K562 (cell line): Measurements from ENCODE around the gene SLC6A13. TPM values are rescaled to one million over a fixed set of nuclear protein-coding genes. Genes with fewer than 3 reads are reported as not detected.

Experiments
- ATAC-seq: fragments of 200-7000 bp; cut with Tn5 transposase; 3 replicates; pipeline ENCODE4 v1.9.1; 2020; ENCODE audit warnings: moderate library complexity
- BruUV-seq: library from RNA; stranded (reverse); fragments of 400-500 nt; replicated peaks from 2 replicates; lab custom pipeline; 2021; lab: Mats Ljungman, UMichigan
- CTCF ChIA-PET: fragments of 300-600 bp; formaldehyde crosslinking; extraction: SDS; loops from one replicate; lab custom pipeline; 2021; ENCODE audit warnings: low intra/inter-chr PET ratio; lab: Yijun Ruan, JAX
- POLR2A ChIA-PET: fragments of 300-600, 350-650 bp; sonication (Branson Sonifier 250); formaldehyde crosslinking; extraction: SDS; loops from one replicate; lab custom pipeline; 2021; ENCODE audit warnings: antibody characterized with exemption, inconsistent platforms; lab: Yijun Ruan, JAX
- DNase-seq, 4 experiments: peaks; one replicate each; pipeline versions ENCODE4 v3.0.0 to v3.0.0-alpha.2; 2011 to 2018; ENCODE audit warnings: low spot score in 3 of 4, mixed read lengths in 3 of 4; ENCODE audit errors: extremely low read depth in 1 of 4
- FAIRE-seq: peaks from 2 replicates; lab custom pipeline; 2011; peaks lifted over from hg19 to GRCh38; lab: Jason Lieb, UNC
- H2AFZ ChIP-seq: 2 replicates; pipeline ENCODE4 v1.6.0; 2011; ENCODE audit warnings: low read depth, low read length, control low read depth, inconsistent platforms
- H3K27ac ChIP-seq: fragments of 200-600 bp; 3 replicates; pipeline ENCODE4 v1.8.0; 2011; ENCODE audit warnings: low read depth, mild to moderate bottlenecking, control low read depth, inconsistent platforms, low read length, moderate library complexity, mixed read lengths; ENCODE audit errors: extremely low read depth
- H3K27me3 ChIP-seq, 2 experiments: fragments of 300-600 bp in 1 of 2; 2 replicates in 1 of 2; 3 replicates in 1 of 2; pipeline versions ENCODE4 v1.6.0 to v1.8.0; 2011; ENCODE audit warnings: inconsistent platforms in 2 of 2, low read length in 2 of 2, mild to moderate bottlenecking in 1 of 2, mixed read lengths in 1 of 2, moderate library complexity in 1 of 2; ENCODE audit not compliant: control insufficient read depth in 2 of 2, insufficient read depth in 2 of 2
- H3K36me3 ChIP-seq: fragments of 300-600 bp; 3 replicates; pipeline ENCODE4 v1.8.0; 2011; ENCODE audit warnings: mild to moderate bottlenecking, low read length, inconsistent platforms; ENCODE audit not compliant: control insufficient read depth, insufficient read depth
- H3K4me1 ChIP-seq, 2 experiments: fragments of 200-600 bp in 1 of 2; replicated peaks in 1 of 2; 2 replicates in 1 of 2; 3 replicates in 1 of 2; pipeline versions ENCODE4 v1.5.1 to v1.8.0; 2011; ENCODE audit warnings: inconsistent platforms in 2 of 2, low read length in 2 of 2, mild to moderate bottlenecking in 1 of 2, mixed read lengths in 1 of 2, moderate library complexity in 1 of 2; ENCODE audit not compliant: control insufficient read depth in 2 of 2, insufficient read depth in 2 of 2
- H3K4me2 ChIP-seq: 2 replicates; pipeline ENCODE4 v1.6.1; 2011; ENCODE audit warnings: low read length, control low read depth, inconsistent platforms, mixed read lengths; ENCODE audit not compliant: insufficient read depth
- H3K4me3 ChIP-seq: fragments of 200-600 bp; sonication (generic), shearing (Covaris generic); 2 replicates; pipeline ENCODE4 v1.5.1; 2016; ENCODE audit warnings: control low read depth, inconsistent platforms
- H3K79me2 ChIP-seq: fragments of 200-600 bp; 3 replicates; pipeline ENCODE4 v1.8.0; 2011; ENCODE audit warnings: low read length, inconsistent platforms; ENCODE audit not compliant: control insufficient read depth, insufficient read depth
- H3K9ac ChIP-seq, 2 experiments: 2 replicates each; pipeline versions ENCODE4 v1.6.0 to v1.6.1; 2011; ENCODE audit warnings: low read depth in 2 of 2, low read length in 2 of 2, control low read depth in 1 of 2, inconsistent platforms in 1 of 2, mild to moderate bottlenecking in 1 of 2, mixed read lengths in 1 of 2; ENCODE audit not compliant: insufficient read depth in 1 of 2
- H3K9me1 ChIP-seq: one replicate; pipeline ENCODE4 v1.6.0; 2011; ENCODE audit warnings: inconsistent platforms, mild to moderate bottlenecking, low read length, moderate library complexity; ENCODE audit not compliant: control insufficient read depth, insufficient read depth
- H3K9me3 ChIP-seq: replicated peaks from 2 replicates; pipeline ENCODE4 v1.5.1; 2011; ENCODE audit warnings: low read depth, low read length, inconsistent platforms; ENCODE audit not compliant: control insufficient read depth, insufficient read depth
- H4K20me1 ChIP-seq: replicated peaks from 2 replicates; pipeline ENCODE4 v1.6.1; 2011; ENCODE audit warnings: low read length, inconsistent platforms, mixed read lengths; ENCODE audit not compliant: control insufficient read depth, insufficient read depth
- CCNT2 ChIP-seq: IDR thresholded peaks from 2 replicates; pipeline ENCODE4 v1.6.1; 2011; ENCODE audit warnings: borderline replicate concordance, low read depth, mild to moderate bottlenecking, moderate library complexity, mixed read lengths, low read length; ENCODE audit not compliant: insufficient read length; ENCODE audit errors: extremely low read depth
- ERF ChIP-seq: fragments of 450-650 bp; formaldehyde crosslinking; IDR thresholded peaks from 2 replicates; pipeline ENCODE4 v1.4.0; 2020; ENCODE audit warnings: mild to moderate bottlenecking, mixed read lengths
- HDAC3 ChIP-seq: fragments of 450-650 bp; IDR thresholded peaks from 2 replicates; pipeline ENCODE4 v1.6.1; 2018; ENCODE audit warnings: borderline replicate concordance, mild to moderate bottlenecking, moderate library complexity; ENCODE audit not compliant: partially characterized antibody
- MCM3 ChIP-seq: fragments of 450-650 bp; IDR thresholded peaks from 2 replicates; pipeline ENCODE4 v1.6.1; 2016
- SAP30 ChIP-seq: fragments of 200-600 bp; sonication (generic); IDR thresholded peaks from 2 replicates; pipeline ENCODE4 v1.6.1; 2012; ENCODE audit warnings: borderline replicate concordance, low read depth, mild to moderate bottlenecking, moderate library complexity, low read length, control low read depth, inconsistent platforms; ENCODE audit not compliant: insufficient read depth, poor library complexity, severe bottlenecking
- ZNF280B ChIP-seq: fragments of 250-450 bp; sonication (Bioruptor Pico); IDR thresholded peaks from 2 replicates; pipeline ENCODE4 v1.5.1; 2021; ENCODE audit warnings: mild to moderate bottlenecking
- WGBS: fragments of 100-300 bp; shearing (Covaris generic); methylation state at CpG from one replicate; pipeline ENCODE4 v1.1.6; 2016; ENCODE audit warnings: low coverage, mixed read lengths; ENCODE audit not compliant: insufficient coverage; ENCODE audit errors: missing lambda C conversion rate; 5-methylcytosine and 5-hydroxymethylcytosine counted together
- in situ Hi-C: fragments of 300-500 bp; cut with MboI; formaldehyde crosslinking; loops from 4 replicates; pipeline ENCODE4 v1.15.0; 2018; ENCODE audit warnings: inconsistent platforms, mixed read lengths
- intact Hi-C: fragments of 100-400 bp; cut with micrococcal nuclease; formaldehyde crosslinking; loops from 2 replicates; pipeline ENCODE4 v1.14.2; 2022
- polyA plus RNA-seq, 8 experiments: library from polyadenylated mRNA; depleted of rRNA in 4 of 8; stranded (reverse) in 5 of 8; unstranded in 3 of 8; fragments of >200 nt; fragmentation: Nextera tagmentation in 2 of 8; fragmentation: Illumina TruSeq in 1 of 8; extraction: Ambion mirVana in 2 of 8; extraction: Trizol in 1 of 8; gene quantifications; 2 replicates each; pipeline versions ENCODE4 v1.2.1 to v1.2.3, GENCODE V29; 2011 to 2014; ENCODE audit warnings: inconsistent platforms in 1 of 8, missing spikeins in 1 of 8
- total RNA-seq, 7 experiments: library from RNA; depleted of rRNA in 6 of 7; stranded (reverse); fragments of >200 nt in 6 of 7; fragmentation: Illumina TruSeq in 2 of 7; extraction: Trizol in 2 of 7; gene quantifications; 2 replicates each; pipeline versions ENCODE4 v1.2.1 to v1.2.3, GENCODE V29; 2011 to 2021; ENCODE audit warnings: low replicate concordance in 1 of 7
- TF ChIP-seq, protein P1 (sequence below), 2 experiments: fragments of 450-650 bp in 1 of 2; sonication (generic) in 1 of 2; formaldehyde crosslinking in 1 of 2; IDR thresholded peaks; 2 replicates each; pipeline versions ENCODE4 v1.7.1 to v1.9.0; 2016 to 2022; ENCODE audit warnings: inconsistent platforms in 1 of 2, mild to moderate bottlenecking in 1 of 2, missing genetic modification reagents in 1 of 2

The SLC6A13 gene
- total and polyA plus RNA-seq, 9 of the 15 experiments (the other 6 are each of a cell fraction or from before 2014, with no cell fraction given), result 0.06 to 0.33 (median 0.22) TPM; not detected in 4

- BruUV-seq, result no TSS peak
- no peak for DNase-seq
- Histone ChIP-seq H3K9me3 (no peaks in the 10 kb centered on the region), H4K20me1 (no peaks in the 10 kb centered on the region), H3K9ac (no peak overlapping the region), H3K27me3 (no peaks in the 10 kb centered on the region), H3K9me1 (no peaks in the 10 kb centered on the region), H3K4me2 (no peak overlapping the region), H3K27ac (no peak overlapping the region), H3K36me3 (no peaks in the 10 kb centered on the region), H3K4me3 (no peak overlapping the region), H3K4me1 (no peaks in the 10 kb centered on the region), H2AFZ (no peak overlapping the region), H3K79me2 (no peaks in the 10 kb centered on the region)
- no peak for ATAC-seq
- in situ Hi-C loops (no loop called here), intact Hi-C loops (no loop called here)
- ChIA-PET CTCF (no interaction called here), POLR2A (no interaction called here)
- WGBS, result 5% methylated on average over 3 of the region's 3 CpGs
- no peak for FAIRE-seq
- TF ChIP-seq, protein P1, sequence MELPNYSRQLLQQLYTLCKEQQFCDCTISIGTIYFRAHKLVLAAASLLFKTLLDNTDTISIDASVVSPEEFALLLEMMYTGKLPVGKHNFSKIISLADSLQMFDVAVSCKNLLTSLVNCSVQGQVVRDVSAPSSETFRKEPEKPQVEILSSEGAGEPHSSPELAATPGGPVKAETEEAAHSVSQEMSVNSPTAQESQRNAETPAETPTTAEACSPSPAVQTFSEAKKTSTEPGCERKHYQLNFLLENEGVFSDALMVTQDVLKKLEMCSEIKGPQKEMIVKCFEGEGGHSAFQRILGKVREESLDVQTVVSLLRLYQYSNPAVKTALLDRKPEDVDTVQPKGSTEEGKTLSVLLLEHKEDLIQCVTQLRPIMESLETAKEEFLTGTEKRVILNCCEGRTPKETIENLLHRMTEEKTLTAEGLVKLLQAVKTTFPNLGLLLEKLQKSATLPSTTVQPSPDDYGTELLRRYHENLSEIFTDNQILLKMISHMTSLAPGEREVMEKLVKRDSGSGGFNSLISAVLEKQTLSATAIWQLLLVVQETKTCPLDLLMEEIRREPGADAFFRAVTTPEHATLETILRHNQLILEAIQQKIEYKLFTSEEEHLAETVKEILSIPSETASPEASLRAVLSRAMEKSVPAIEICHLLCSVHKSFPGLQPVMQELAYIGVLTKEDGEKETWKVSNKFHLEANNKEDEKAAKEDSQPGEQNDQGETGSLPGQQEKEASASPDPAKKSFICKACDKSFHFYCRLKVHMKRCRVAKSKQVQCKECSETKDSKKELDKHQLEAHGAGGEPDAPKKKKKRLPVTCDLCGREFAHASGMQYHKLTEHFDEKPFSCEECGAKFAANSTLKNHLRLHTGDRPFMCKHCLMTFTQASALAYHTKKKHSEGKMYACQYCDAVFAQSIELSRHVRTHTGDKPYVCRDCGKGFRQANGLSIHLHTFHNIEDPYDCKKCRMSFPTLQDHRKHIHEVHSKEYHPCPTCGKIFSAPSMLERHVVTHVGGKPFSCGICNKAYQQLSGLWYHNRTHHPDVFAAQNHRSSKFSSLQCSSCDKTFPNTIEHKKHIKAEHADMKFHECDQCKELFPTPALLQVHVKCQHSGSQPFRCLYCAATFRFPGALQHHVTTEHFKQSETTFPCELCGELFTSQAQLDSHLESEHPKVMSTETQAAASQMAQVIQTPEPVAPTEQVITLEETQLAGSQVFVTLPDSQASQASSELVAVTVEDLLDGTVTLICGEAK (IDR thresholded peaks at IDR 0.05), result no peak
- TF ChIP-seq, protein P1 (CRISPR knock-in tag; IDR thresholded peaks at IDR 0.05), result no peak
- TF ChIP-seq MCM3, result no peak
- no peak for TF ChIP-seq ZNF280B (CRISPR knock-in tag)
- no peak for TF ChIP-seq CCNT2
- TF ChIP-seq SAP30, result no peak
- no peak for TF ChIP-seq ERF (CRISPR knock-in tag)
- no peak for TF ChIP-seq HDAC3
Observed at GRCh38 chr12:273382-273781, 10.7 kb upstream of the SLC6A13 start.
